NT2/D1 (cell line): Measurements from ENCODE around the gene CDC42BPA.
A peak's percentile ranks its signal among the peaks of the same experiment; 100 is the strongest.

Source experiments
- DNase-seq: peaks from one replicate; pipeline ENCODE4 v3.0.0-alpha.2; 2011; ENCODE audit warnings: low read depth, low spot score
- H3K27me3 ChIP-seq: 2 replicates; pipeline ENCODE4 v1.6.0; 2011; ENCODE audit warnings: mild to moderate bottlenecking; ENCODE audit not compliant: insufficient read length, insufficient read depth
- H3K36me3 ChIP-seq: 2 replicates; pipeline ENCODE4 v1.6.1; 2011; ENCODE audit warnings: mild to moderate bottlenecking, low read length, mixed read lengths; ENCODE audit not compliant: insufficient read depth, insufficient read length
- H3K4me1 ChIP-seq: 2 replicates; pipeline ENCODE4 v1.5.1; 2011; ENCODE audit not compliant: insufficient read depth, insufficient read length
- H3K4me3 ChIP-seq: 2 replicates; pipeline ENCODE4 v1.5.1; 2011; ENCODE audit warnings: low read depth; ENCODE audit not compliant: insufficient read length
- H3K9ac ChIP-seq: 2 replicates; pipeline ENCODE4 v1.6.0; 2011; ENCODE audit warnings: low read depth; ENCODE audit not compliant: insufficient read length
- H3K9me3 ChIP-seq: 2 replicates; pipeline ENCODE4 v1.5.1; 2011; ENCODE audit warnings: mild to moderate bottlenecking, low read length; ENCODE audit not compliant: insufficient read depth
- SUZ12 ChIP-seq: IDR thresholded peaks from 2 replicates; pipeline ENCODE4 v1.6.1; 2011; ENCODE audit not compliant: insufficient read length, insufficient read depth; ENCODE audit errors: extremely low read depth
- YY1 ChIP-seq: IDR thresholded peaks from 2 replicates; pipeline ENCODE4 v1.6.1; 2011; ENCODE audit not compliant: insufficient read length, insufficient read depth
- ZNF274 ChIP-seq: IDR thresholded peaks from 2 replicates; pipeline ENCODE4 v1.6.1; 2011; ENCODE audit warnings: mild to moderate bottlenecking, low read depth, low read length

Gene CDC42BPA

DNA sequence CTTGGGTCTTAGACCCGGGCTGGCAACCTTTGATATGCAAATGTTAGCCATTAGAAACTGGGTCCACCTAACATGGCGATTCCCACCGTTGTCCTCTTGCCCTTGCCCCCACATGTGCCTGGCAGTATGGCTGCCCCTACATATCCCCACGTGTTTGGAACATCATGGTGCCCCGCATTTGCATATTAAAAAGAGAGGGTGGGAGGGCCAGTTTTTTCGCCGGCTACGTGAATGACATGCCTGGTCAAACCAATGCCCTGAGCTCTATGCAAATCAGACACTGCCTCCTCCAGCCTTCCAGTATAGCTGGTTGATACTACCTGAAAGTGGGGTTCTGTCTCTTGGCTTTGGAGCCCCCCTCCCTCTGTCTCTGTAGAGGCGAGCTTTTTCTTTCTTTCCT lies 133.0 kb downstream of the CDC42BPA start:
- peak; percentile 18 for DNase-seq
- Histone ChIP-seq H3K36me3 (peaks cover 8% of the 10 kb centered on the region), H3K4me3 (no peak overlapping the region), H3K27me3 (no peaks in the 10 kb centered on the region), H3K9me3 (no peaks in the 10 kb centered on the region), H3K9ac (no peak overlapping the region), H3K4me1 (peaks cover 4% of the 10 kb centered on the region)
- no peak for TF ChIP-seq SUZ12
- TF ChIP-seq YY1, result peak; percentile 10

DNA sequence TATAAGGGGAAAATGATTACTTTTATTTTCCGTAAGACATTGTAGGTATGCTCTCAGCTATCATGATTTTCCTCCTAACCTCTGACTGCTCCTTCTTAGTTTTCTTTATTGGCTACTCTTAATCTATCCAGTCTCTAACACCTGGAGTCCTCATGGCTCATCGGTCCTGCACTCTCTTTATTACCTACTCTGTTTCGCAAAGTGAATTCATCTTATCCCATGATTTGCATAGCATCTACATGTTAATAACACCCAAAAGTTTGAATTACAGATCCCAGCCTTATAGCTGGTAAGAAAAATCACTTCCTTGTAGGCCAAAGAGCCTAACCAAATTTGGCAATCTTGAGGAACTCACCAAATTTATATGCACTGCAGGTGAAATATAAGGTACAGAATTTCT lies 136.3 kb downstream of the CDC42BPA start:
- H3K9ac ChIP-seq, result no peak overlapping the region
- H3K27me3 ChIP-seq, result no peaks in the 10 kb centered on the region
- H3K36me3 ChIP-seq, result peaks cover 19% of the 10 kb centered on the region
- no peaks in the 10 kb centered on the region for H3K9me3 ChIP-seq
- TF ChIP-seq ZNF274 (no peak), SUZ12 (no peak), YY1 (no peak)
- DNase-seq, result no peak
- peaks cover 4% of the 10 kb centered on the region for H3K4me1 ChIP-seq
- H3K4me3 ChIP-seq, result no peak overlapping the region

DNA sequence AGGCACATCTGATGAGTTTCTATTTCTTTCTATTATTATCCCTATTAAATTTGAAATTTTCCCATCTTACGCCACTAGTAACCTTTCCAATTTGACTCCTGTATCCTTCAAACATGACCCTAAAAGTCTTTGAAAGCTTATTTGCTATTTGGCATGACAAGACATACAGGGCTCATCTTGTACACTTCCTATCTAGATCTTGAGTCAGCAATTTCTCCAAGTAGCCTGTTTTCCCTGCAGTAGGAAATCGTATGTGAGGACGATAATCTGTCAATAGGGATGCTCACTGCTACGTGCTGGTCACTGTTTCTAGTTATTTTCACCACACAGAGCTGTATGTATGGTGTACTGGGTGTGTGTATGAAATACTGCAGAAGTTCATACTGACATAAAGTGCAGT lies 142.7 kb downstream of the CDC42BPA start:
- no peak for DNase-seq
- Histone ChIP-seq H3K36me3 (peaks cover 10% of the 10 kb centered on the region), H3K27me3 (no peaks in the 10 kb centered on the region), H3K9me3 (no peaks in the 10 kb centered on the region), H3K4me3 (no peak overlapping the region), H3K4me1 (no peaks in the 10 kb centered on the region), H3K9ac (no peak overlapping the region)
- TF ChIP-seq ZNF274 (no peak), SUZ12 (no peak), YY1 (no peak)

DNA sequence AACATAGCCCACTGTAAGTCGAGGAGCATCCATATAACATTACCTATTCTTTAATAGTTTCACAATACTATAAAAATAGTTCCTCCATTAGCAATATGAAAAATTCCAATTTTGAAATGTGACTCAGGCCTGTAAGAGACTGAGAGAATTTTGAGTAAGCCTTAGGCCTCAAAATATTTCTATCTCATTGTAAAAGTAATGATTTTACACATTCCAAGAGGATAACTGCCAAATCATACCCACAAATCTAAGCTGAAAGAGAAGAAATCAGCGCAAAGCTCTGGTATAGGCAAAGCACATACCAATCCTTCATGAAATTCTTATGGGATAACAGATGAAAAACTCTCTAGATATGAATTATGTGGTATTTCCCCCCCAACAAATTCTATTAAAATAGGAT lies 144.1 kb downstream of the CDC42BPA start:
- no peak for DNase-seq
- TF ChIP-seq ZNF274, result no peak
- no peak for TF ChIP-seq SUZ12
- no peak for TF ChIP-seq YY1
- Histone ChIP-seq H3K4me1 (no peaks in the 10 kb centered on the region), H3K9ac (no peak overlapping the region), H3K27me3 (no peaks in the 10 kb centered on the region), H3K4me3 (no peak overlapping the region), H3K9me3 (no peaks in the 10 kb centered on the region), H3K36me3 (peaks cover 6% of the 10 kb centered on the region)

DNA sequence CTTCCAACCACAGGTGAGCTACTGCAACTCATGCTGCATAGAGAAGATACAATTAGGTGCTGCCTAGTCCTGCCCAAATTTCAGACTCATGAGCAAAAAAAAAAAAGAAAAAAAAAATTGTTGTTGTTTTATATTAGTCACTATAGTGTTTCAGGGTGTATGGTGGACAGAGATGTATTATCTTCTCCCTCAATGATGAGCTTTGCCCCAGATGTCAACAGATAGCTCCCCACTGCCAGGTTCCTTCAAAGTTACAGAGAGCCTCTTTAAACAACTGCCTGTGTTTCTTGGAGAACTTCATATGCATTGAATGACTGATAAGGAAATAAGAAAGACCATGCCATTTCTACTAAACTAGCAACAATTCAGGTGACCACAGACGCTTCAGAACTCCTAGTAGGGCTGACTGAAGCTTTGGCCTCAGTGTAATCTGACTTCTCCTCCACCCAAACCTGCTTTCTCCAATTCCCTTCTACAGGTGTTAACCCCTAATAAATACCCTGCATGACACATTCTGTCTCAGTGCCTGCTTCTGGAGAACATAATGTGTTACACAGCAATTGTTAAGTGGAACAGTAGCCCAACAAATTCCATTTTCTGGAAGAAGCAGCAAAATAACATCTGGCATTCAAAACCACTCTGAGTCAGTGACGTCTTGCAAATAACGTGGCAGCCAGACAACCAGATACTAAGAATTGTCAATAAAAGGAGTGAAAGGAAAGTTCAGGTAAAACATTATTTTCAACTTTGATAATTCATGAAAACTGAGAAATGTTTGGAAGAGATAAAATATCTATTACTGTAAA lies 147.7 kb downstream of the CDC42BPA start:
- no peak overlapping the region for H3K4me3 ChIP-seq
- H3K36me3 ChIP-seq, result no peaks in the 10 kb centered on the region
- H3K4me1 ChIP-seq, result no peaks in the 10 kb centered on the region
- no peak for DNase-seq
- TF ChIP-seq SUZ12 (no peak), YY1 (no peak), ZNF274 (no peak)
- no peaks in the 10 kb centered on the region for H3K27me3 ChIP-seq
- no peak overlapping the region for H3K9ac ChIP-seq
- H3K9me3 ChIP-seq, result no peaks in the 10 kb centered on the region

DNA sequence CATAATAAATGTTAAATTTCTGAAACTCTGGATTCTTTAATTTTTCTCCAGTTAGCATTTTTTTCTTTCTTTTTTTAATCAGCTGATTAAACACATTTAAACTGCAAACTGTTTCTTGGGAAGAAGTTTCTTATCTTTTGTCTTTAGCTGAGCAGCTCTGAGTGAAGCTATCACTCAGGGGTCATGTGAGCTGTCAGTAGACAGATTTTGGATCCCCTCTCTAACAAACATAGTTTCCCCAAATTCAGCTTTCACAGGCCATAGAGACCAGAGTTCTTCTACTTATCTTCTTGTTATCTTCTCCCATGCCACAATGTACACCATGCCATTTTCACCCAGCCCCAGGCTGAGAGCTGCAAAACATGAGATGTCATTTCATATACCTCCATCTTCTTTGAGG lies 148.9 kb downstream of the CDC42BPA start:
- TF ChIP-seq YY1 (no peak), ZNF274 (no peak), SUZ12 (no peak)
- Histone ChIP-seq H3K4me1 (no peaks in the 10 kb centered on the region), H3K4me3 (no peak overlapping the region), H3K36me3 (no peaks in the 10 kb centered on the region), H3K9me3 (no peaks in the 10 kb centered on the region), H3K27me3 (no peaks in the 10 kb centered on the region), H3K9ac (no peak overlapping the region)
- no peak for DNase-seq

DNA sequence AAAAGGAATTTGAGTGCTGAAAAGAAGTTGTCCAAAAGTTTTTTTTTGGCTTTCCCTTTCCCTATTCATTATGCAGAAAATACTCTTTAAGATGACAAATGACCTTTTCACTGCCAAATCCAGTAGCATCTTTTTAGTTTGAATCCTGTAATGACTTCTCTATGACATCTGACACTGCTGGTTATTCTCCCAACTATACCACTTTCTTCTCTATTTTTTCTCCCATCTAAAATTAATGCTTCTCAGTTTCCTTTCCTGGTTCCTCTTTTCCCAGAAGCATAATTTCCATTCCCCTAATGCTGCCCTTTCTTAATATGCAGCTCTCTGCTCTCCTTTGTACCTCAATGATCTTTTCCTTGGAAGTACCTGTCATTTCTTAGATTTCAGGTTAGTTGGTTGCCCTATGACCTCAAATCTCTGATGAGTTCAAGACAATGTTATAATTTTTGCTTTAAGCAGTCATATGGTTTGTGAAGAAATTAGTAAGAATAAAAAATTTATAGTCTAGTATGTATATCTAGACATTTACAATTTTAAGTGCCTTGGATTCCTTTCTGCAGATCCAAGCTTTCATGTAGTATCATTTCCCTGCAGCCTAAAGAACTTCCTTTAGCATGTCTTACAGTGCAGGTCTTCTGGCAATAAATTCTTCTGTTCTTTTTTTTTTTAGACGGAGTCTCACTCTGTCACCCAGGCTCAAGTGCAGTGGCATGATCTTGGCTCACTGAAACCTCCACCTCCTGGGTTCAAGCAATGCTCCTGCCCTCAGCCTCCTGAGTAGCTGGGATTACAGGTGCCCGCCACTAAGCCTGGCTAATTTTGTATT lies 150.8 kb downstream of the CDC42BPA start:
- H3K36me3 ChIP-seq, result no peaks in the 10 kb centered on the region
- no peak overlapping the region for H3K9ac ChIP-seq
- no peaks in the 10 kb centered on the region for H3K27me3 ChIP-seq
- DNase-seq, result no peak
- TF ChIP-seq SUZ12 (no peak), YY1 (no peak), ZNF274 (no peak)
- H3K4me1 ChIP-seq, result no peaks in the 10 kb centered on the region
- H3K4me3 ChIP-seq, result no peak overlapping the region
- H3K9me3 ChIP-seq, result no peaks in the 10 kb centered on the region
